Measurements from ENCODE around the gene CDK8.

DNA sequence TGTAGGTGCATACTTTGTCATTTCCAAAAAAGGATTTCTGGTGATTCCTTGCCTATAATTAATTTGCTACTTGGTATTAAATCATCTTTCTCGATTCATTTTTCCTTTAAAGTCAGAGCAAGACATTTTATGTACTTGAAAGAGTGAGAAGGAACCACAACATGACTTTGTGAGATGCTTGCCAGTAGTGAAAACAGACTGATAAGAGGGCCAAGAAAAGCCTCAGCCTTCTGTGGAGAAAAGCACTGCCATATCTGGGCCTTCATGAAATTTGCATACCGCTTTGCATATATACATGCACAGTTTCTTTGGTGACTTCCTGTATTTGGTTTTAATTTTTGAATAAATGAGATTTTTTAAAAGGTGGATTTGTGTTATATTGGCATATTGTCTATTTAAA, 128.4 kb downstream of the CDK8 start:
- no peak for TF ChIP-seq EZH2phosphoT487 (IDR thresholded peaks at IDR 0.05; ENCODE audit: borderline replicate concordance, low read length)
- TF ChIP-seq, protein P1, sequence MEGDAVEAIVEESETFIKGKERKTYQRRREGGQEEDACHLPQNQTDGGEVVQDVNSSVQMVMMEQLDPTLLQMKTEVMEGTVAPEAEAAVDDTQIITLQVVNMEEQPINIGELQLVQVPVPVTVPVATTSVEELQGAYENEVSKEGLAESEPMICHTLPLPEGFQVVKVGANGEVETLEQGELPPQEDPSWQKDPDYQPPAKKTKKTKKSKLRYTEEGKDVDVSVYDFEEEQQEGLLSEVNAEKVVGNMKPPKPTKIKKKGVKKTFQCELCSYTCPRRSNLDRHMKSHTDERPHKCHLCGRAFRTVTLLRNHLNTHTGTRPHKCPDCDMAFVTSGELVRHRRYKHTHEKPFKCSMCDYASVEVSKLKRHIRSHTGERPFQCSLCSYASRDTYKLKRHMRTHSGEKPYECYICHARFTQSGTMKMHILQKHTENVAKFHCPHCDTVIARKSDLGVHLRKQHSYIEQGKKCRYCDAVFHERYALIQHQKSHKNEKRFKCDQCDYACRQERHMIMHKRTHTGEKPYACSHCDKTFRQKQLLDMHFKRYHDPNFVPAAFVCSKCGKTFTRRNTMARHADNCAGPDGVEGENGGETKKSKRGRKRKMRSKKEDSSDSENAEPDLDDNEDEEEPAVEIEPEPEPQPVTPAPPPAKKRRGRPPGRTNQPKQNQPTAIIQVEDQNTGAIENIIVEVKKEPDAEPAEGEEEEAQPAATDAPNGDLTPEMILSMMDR (IDR thresholded peaks at IDR 0.05; ENCODE audit: low read depth, low read length, poor library complexity, severe bottlenecking): no peak
